Stomach (tissue), 19 donors: ENCODE results near the gene C11orf58. TPM values are rescaled to one million over a fixed set of nuclear protein-coding genes. Genes with fewer than 3 reads are reported as not detected.
A peak's percentile ranks its signal among the peaks of the same experiment; 100 is the strongest.

Experiments used
- DNase-seq, 2 donors: peaks; one replicate each; pipeline versions ENCODE4 v3.0.0 to v3.0.0-alpha.2; 2013 to 2019
- H3K27ac ChIP-seq, 5 donors: fragments of 200-600 bp in 4 of 5; sonication (generic) in 4 of 5; one replicate each; pipeline ENCODE4 v1.5.1; 2013 to 2019; ENCODE audit warnings: mild to moderate bottlenecking in 1 of 5, moderate library complexity in 1 of 5
- H3K27me3 ChIP-seq, 3 donors: fragments of 200-600 bp; sonication (generic); one replicate each; pipeline ENCODE4 v1.5.1; 2017 to 2019; ENCODE audit warnings: mixed run types in 1 of 3
- H3K36me3 ChIP-seq, 4 donors: fragments of 200-600 bp; sonication (generic); 1 replicate in 3 of 4; 2 replicates in 1 of 4; pipeline ENCODE4 v1.5.1; 2016 to 2019
- H3K4me1 ChIP-seq, 4 donors: fragments of 200-600 bp; sonication (generic); one replicate each; pipeline ENCODE4 v1.5.1; 2016 to 2019
- H3K4me3 ChIP-seq, 4 donors: fragments of 200-600 bp; sonication (generic) in 3 of 4; one replicate each; pipeline ENCODE4 v1.5.1; 2016 to 2019; ENCODE audit warnings: mild to moderate bottlenecking in 1 of 4
- H3K9me3 ChIP-seq, 4 donors: fragments of 200-600 bp; sonication (generic); one replicate each; pipeline ENCODE4 v1.5.1; 2016 to 2019
- EP300 ChIP-seq: sonication (generic); formaldehyde crosslinking; IDR thresholded peaks from one replicate; pipeline ENCODE4 v1.6.1; 2017; ENCODE audit warnings: antibody characterized with exemption
- POLR2A ChIP-seq, 4 donors: fragments of 450-650 bp; IDR thresholded peaks; one replicate each; pipeline ENCODE4 v1.6.1; 2016; ENCODE audit warnings: antibody characterized with exemption in 4 of 4, control low read depth in 2 of 4, mild to moderate bottlenecking in 1 of 4, moderate library complexity in 1 of 4
- POLR2AphosphoS5 ChIP-seq, 3 donors: sonication (generic); formaldehyde crosslinking; IDR thresholded peaks; one replicate each; pipeline ENCODE4 v1.6.1; 2016; ENCODE audit warnings: antibody characterized with exemption in 3 of 3
- WGBS, 5 donors: extraction: QIAGEN DNeasy Blood & Tissue Kit in 3 of 5; methylation state at CpG; one replicate each; pipeline versions ENCODE4 v1.1.5 to v1.1.7; 2013 to 2018; 5-methylcytosine and 5-hydroxymethylcytosine counted together
- intact Hi-C: fragments of 100-400 bp; cut with DNase I; formaldehyde crosslinking; loops from one replicate; pipeline ENCODE4 v1.15.1; 2023; ENCODE audit warnings: low total_unique reads
- long read RNA-seq, 10 donors: transcript quantifications; one replicate each; lab custom pipeline, GENCODE V29; 2026
- polyA plus RNA-seq, 3 donors: library from polyadenylated mRNA; stranded (reverse); fragments of 200-250 nt; gene quantifications; one replicate each; pipeline ENCODE4 v1.2.3, GENCODE V29; 2013
- total RNA-seq, 5 donors: library from RNA; depleted of rRNA; stranded (reverse); fragments of >200 nt; gene quantifications; one replicate each; pipeline versions ENCODE4 v1.1.0 to v1.2.3, GENCODE V29; 2014 to 2016
- TF ChIP-seq, protein P1 (sequence below), 7 experiments: fragments of 450-650 bp in 4 of 7; fragments of 200-600 bp in 3 of 7; sonication (generic) in 3 of 7; IDR thresholded peaks; one replicate each; pipeline ENCODE4 v1.5.1; 2016 to 2019; ENCODE audit warnings: antibody characterized with exemption in 7 of 7, control low read depth in 2 of 7, mild to moderate bottlenecking in 1 of 7
- donor health status: healthy with polysubstance abuse.
- donor health status: Bipolar disorder and iron deficiency.
- donor health status: healthy.

Gene C11orf58
- total RNA-seq (100 to 1,000 TPM; 117 to 336 (median 152) TPM), polyA plus RNA-seq (100 to 1,000 TPM in 2 of 3 donors, 10 to 100 TPM in 1; 86.2 to 145 (median 118) TPM)
- long read RNA-seq, donor 1, full-length matches to known transcripts: 102 of 102 reads
- long read RNA-seq, donor 1, partial matches to known transcripts: 0 of 102 reads
- long read RNA-seq, donor 1, other reads (novel, unspliced or antisense): 0 of 102 reads
- long read RNA-seq, donor 2, full-length matches to known transcripts: 126 of 137 reads
- long read RNA-seq, donor 2, partial matches to known transcripts: 0 of 137 reads
- long read RNA-seq, donor 2, other reads (novel, unspliced or antisense): 11 of 137 reads
- long read RNA-seq, donor 3, full-length matches to known transcripts: 75 of 115 reads
- long read RNA-seq, donor 3, partial matches to known transcripts: 32 of 115 reads
- long read RNA-seq, donor 3, other reads (novel, unspliced or antisense): 8 of 115 reads
- long read RNA-seq, donor 4, full-length matches to known transcripts: 11 of 11 reads
- long read RNA-seq, donor 4, partial matches to known transcripts: 0 of 11 reads
- long read RNA-seq, donor 4, other reads (novel, unspliced or antisense): 0 of 11 reads
- long read RNA-seq, donor 5, full-length matches to known transcripts: 122 of 152 reads
- long read RNA-seq, donor 5, partial matches to known transcripts: 24 of 152 reads
- long read RNA-seq, donor 5, other reads (novel, unspliced or antisense): 6 of 152 reads
- long read RNA-seq, donor 6, full-length matches to known transcripts: 285 of 329 reads
- long read RNA-seq, donor 6, partial matches to known transcripts: 25 of 329 reads
- long read RNA-seq, donor 6, other reads (novel, unspliced or antisense): 19 of 329 reads
- long read RNA-seq, donor 7, transcript C11orf58-201 (5 exons, 2,049 nt): major isoform, 85 of 135 reads
- long read RNA-seq, donor 7, transcript C11orf58-206 (3 exons, 762 nt): minor isoform, 10 of 135 reads
- long read RNA-seq, donor 7, partial matches to known transcripts: 30 of 135 reads
- long read RNA-seq, donor 7, other reads (novel, unspliced or antisense): 7 of 135 reads
- long read RNA-seq, donor 8, full-length matches to known transcripts: 147 of 165 reads
- long read RNA-seq, donor 8, partial matches to known transcripts: 18 of 165 reads
- long read RNA-seq, donor 8, other reads (novel, unspliced or antisense): 0 of 165 reads
- long read RNA-seq, donor 9, full-length matches to known transcripts: 112 of 136 reads
- long read RNA-seq, donor 9, partial matches to known transcripts: 24 of 136 reads
- long read RNA-seq, donor 9, other reads (novel, unspliced or antisense): 0 of 136 reads
- long read RNA-seq, donor 10, full-length matches to known transcripts: 53 of 53 reads
- long read RNA-seq, donor 10, partial matches to known transcripts: 0 of 53 reads
- long read RNA-seq, donor 10, other reads (novel, unspliced or antisense): 0 of 53 reads

DNA sequence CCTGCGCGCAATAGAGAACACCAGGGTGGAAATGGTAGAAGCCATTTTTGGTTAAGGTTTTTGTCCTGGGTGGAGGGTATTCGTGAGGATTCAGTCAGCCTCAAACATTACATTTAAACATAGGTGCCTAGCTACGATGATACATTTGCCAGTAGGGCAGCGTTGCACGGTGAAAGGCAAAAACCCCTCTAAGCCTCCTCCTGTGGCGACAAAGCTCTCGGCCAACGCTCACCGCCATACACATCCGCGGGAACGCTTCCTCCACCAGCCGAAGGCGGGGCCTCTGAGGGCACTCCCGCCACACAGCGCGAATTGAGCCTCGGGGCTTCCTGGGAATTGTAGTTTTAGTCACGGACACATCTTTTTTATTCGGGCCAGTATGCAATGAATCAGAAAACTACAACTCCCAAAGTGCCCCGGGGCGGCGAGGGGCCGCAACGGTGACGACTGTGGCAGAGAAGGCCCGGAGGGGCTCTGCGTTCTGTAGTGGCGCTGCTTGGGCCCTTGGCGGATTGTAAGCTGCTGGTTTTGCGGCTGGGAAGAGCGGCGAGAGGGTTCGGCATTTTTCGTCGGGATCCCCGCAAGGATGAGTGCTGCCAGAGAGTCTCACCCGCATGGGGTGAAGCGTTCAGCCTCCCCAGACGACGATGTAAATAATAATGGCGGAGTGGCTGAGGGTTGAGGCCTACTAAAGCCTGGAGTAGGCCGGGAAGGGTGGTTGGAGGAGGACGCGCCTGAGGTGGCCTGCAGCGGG lies at the start of gene C11orf58:
Gene C11orf58 (plus strand): TSS at position 455 of the 754 bp plus-strand sequence. CDS start 132 bp downstream, at position 587.
- Histone ChIP-seq H3K36me3 (peaks cover 0 to 9% (median 4%) of the 10 kb centered on the region in 4 donors), H3K9me3 (no peaks in the 10 kb centered on the region), H3K4me3 (peak within 1 kb of the TSS; percentile 63 to 84 (median 75)), H3K4me1 (peaks cover 36 to 50% (median 41%) of the 10 kb centered on the region in 4 donors), H3K27ac (peak within 1 kb of the TSS; percentile 91 to 96 (median 95)), H3K27me3 (no peaks in the 10 kb centered on the region)
- intact Hi-C loops: no loop called here
- peak in 2 of 4 donors; percentile 47 to 86 for TF ChIP-seq POLR2A (IDR thresholded peaks at IDR 0.05)
- TF ChIP-seq POLR2AphosphoS5 (IDR thresholded peaks at IDR 0.05): peak; percentile 80 to 93 (median 93)
- no peak for TF ChIP-seq EP300
- TF ChIP-seq, protein P1, sequence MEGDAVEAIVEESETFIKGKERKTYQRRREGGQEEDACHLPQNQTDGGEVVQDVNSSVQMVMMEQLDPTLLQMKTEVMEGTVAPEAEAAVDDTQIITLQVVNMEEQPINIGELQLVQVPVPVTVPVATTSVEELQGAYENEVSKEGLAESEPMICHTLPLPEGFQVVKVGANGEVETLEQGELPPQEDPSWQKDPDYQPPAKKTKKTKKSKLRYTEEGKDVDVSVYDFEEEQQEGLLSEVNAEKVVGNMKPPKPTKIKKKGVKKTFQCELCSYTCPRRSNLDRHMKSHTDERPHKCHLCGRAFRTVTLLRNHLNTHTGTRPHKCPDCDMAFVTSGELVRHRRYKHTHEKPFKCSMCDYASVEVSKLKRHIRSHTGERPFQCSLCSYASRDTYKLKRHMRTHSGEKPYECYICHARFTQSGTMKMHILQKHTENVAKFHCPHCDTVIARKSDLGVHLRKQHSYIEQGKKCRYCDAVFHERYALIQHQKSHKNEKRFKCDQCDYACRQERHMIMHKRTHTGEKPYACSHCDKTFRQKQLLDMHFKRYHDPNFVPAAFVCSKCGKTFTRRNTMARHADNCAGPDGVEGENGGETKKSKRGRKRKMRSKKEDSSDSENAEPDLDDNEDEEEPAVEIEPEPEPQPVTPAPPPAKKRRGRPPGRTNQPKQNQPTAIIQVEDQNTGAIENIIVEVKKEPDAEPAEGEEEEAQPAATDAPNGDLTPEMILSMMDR (IDR thresholded peaks at IDR 0.05): no peak
- peak; percentile 96 to 99 for DNase-seq
- 0 to 1% (median 1%) methylated on average over 47 of the region's 47 CpGs for WGBS, 5 donors

DNA sequence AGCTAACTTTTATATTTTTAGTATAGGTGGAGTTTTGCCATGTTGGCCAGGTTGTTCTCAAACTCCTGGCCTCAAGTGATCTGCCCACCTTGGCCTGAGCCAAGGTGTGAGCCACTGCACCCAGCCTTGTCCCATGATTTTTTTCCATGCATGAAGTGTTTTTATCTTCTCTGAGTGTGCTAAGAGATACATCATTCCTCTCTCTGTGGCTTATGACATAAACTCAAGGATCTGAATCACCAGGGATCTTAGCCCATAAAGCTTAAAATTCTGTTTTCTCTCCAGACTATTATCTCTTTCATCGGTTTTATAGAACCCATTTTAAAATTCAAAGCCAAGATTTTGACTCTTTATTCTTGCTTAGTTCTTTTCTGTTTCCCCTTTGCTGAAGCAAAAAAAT lies 48.4 kb upstream of the C11orf58 start:
- WGBS, 5 donors: 87 to 91% (median 89%) methylated on average over 1 of the region's 1 CpG
- DNase-seq: no peak
- TF ChIP-seq POLR2A (IDR thresholded peaks at IDR 0.05): no peak
- TF ChIP-seq, protein P1 (IDR thresholded peaks at IDR 0.05): no peak
- intact Hi-C loops: no loop called here
- no peaks in the 10 kb centered on the region for H3K9me3 ChIP-seq
- no peak overlapping the region for H3K27ac ChIP-seq
- no peaks in the 10 kb centered on the region for H3K36me3 ChIP-seq
- no peak overlapping the region for H3K4me3 ChIP-seq
- H3K4me1 ChIP-seq: no peaks in the 10 kb centered on the region
- no peaks in the 10 kb centered on the region for H3K27me3 ChIP-seq

DNA sequence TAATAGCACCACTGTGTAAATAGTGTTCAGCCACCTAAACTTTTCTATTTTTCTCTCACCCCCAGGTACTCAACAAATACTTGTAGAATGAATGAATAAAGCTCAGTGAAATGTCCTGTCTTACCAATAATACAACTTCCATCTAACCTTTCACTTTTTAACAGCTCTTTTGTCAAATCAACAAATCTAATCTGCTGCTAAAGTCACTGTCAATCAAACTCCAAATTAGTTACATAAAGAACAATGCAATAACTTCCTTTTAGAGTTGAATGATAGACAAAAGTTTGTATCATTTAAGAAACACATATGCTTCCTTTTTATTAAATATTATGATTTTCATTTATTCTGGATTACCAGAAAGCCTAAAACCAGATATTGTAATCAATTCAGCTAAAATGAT lies 34.7 kb upstream of the C11orf58 start:
- DNase-seq: no peak
- no peaks in the 10 kb centered on the region for H3K36me3 ChIP-seq
- no peak overlapping the region for H3K27ac ChIP-seq
- intact Hi-C loops: no loop called here
- no peaks in the 10 kb centered on the region for H3K9me3 ChIP-seq
- H3K27me3 ChIP-seq: no peaks in the 10 kb centered on the region
- no peaks in the 10 kb centered on the region for H3K4me1 ChIP-seq
- H3K4me3 ChIP-seq: no peak overlapping the region
- TF ChIP-seq POLR2AphosphoS5 (IDR thresholded peaks at IDR 0.05) (no peak), POLR2A (IDR thresholded peaks at IDR 0.05) (no peak), EP300 (no peak)
- TF ChIP-seq, protein P1 (IDR thresholded peaks at IDR 0.05): no peak
